Measurements from ENCODE around the gene TRAP1.

Gene TRAP1

GRCh38 chr16:3713587-3714242, 3.6 kb downstream of the TRAP1 start:
- TF ChIP-seq GATA1 (IDR thresholded peaks at IDR 0.05; ENCODE audit: low read depth, low read length) (no peak), POLR2A (IDR thresholded peaks at IDR 0.05; ENCODE audit: low read length) (no peak)
- no peak for DNase-seq

GRCh38 chr16:3712861-3713372, 4.4 kb downstream of the TRAP1 start:
- DNase-seq: no peak
- TF ChIP-seq GATA1 (IDR thresholded peaks at IDR 0.05; ENCODE audit: low read depth, low read length) (no peak), POLR2A (IDR thresholded peaks at IDR 0.05; ENCODE audit: low read length) (no peak)

DNA sequence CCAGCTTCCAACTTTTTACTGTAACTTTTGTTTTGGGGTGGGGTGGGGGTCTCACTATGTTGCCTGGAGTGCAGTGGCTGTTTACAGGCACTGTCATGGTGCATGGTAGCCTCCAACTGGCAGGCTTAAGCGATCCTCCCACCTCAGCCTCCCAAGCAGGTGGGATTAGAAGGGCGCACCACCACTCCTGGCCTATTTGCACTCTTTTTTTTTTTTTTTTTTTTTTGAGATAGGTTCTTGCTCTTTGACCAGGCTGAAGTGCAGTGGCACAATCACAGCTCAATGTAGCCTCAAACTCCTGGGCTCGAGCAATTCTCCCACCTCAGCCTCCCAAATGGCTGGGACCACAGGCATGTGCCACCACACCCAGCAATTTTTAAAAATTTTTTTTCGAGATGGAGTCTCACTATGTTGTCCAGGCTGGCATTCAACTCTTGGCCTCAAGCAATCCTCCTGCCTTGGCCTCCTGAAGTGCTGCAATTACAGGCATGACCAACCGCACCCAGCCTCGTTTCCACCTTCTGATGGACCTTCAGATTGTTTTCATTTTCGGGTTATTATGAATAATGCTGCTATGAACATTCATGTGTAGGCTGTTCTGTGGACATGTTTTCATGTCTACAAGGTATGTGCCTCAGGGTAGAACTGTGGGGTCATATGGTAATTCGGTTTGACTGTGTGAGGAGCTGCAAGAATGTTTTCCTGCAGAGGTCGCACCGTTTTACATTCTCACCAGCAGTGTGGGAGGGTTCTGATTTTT, 10.9 kb downstream of the TRAP1 start:
- DNase-seq: no peak
- no peak for TF ChIP-seq GATA1 (IDR thresholded peaks at IDR 0.05; ENCODE audit: low read depth, low read length)
- TF ChIP-seq POLR2A (IDR thresholded peaks at IDR 0.05; ENCODE audit: low read length): no peak

DNA sequence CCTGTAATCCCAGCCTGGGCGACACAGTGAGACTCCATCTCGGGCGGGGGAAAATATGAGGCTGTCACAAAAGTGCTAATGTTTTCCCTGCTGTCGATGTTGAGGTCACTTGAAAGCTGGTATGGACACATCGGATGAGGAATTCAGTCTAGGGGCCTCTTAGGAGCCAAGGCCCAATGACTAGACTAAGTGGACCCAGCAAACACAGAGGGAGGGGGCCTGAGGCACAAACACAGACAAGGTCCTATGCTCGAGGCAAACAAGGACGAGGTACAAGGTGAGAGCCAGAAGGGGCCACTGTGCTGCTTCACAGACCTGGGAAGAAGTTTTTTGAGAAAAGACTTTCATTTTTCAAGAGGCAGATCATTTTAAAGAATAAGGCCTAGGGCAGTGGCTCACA, 15.2 kb downstream of the TRAP1 start:
- no peak for TF ChIP-seq POLR2A (IDR thresholded peaks at IDR 0.05; ENCODE audit: low read length)
- no peak for TF ChIP-seq GATA1 (IDR thresholded peaks at IDR 0.05; ENCODE audit: low read depth, low read length)

GRCh38 chr16:3701531-3701930, 15.8 kb downstream of the TRAP1 start:
- DNase-seq: no peak

More for the DNA sequence above, 15.2 kb downstream of the TRAP1 start:
- no peak for DNase-seq

GRCh38 chr16:3698941-3699340, 18.4 kb downstream of the TRAP1 start:
- DNase-seq: no peak
- TF ChIP-seq GATA1 (IDR thresholded peaks at IDR 0.05; ENCODE audit: low read depth, low read length) (no peak), POLR2A (IDR thresholded peaks at IDR 0.05; ENCODE audit: low read length) (no peak)

More at GRCh38 chr16:3701531-3701930, 15.8 kb downstream of the TRAP1 start:
- no peak for TF ChIP-seq GATA1 (IDR thresholded peaks at IDR 0.05; ENCODE audit: low read depth, low read length)
- TF ChIP-seq POLR2A (IDR thresholded peaks at IDR 0.05; ENCODE audit: low read length): no peak

- no peak for TF ChIP-seq GATA1 (IDR thresholded peaks at IDR 0.05; ENCODE audit: low read depth, low read length)
- TF ChIP-seq POLR2A (IDR thresholded peaks at IDR 0.05; ENCODE audit: low read length): no peak
- peak; percentile 91 to 92 for DNase-seq
Observed at GRCh38 chr16:3696425-3697218, 20.7 kb downstream of the TRAP1 start.

DNA sequence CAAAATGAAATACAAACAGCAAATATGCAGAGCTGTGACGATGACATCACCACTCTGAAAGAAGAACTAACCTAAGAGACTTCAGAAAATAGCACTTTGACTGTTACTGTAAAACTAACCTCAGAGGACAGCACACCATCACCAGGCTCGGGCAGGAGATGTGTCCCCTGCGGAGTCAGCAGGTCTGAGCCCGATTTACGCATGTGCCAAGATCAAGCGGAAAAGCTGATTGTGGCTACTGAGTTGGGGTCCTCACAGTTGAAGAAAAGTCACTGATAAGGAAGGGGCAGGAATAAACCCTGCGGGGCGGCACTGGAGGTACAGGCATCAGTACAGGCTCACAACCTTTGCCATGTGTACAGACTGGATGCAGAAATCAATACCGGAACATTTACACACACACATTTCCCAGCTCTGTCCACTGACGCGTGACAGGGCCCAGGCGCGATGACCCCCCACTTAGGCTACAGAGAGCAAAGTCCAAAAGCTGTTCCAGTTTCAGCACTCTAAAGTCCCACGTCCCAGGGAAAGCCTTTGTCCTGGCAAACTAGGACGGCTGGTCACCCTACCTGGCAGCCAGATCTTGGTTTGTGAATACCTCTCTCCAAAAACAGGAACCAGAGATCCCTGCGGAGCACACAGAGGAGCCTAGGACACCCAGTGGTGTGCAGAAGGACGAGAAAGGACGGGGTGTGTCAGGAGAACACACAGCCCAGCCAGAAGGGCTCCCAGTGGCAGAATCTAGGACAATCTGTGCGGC, 21.5 kb downstream of the TRAP1 start:
- TF ChIP-seq POLR2A (IDR thresholded peaks at IDR 0.05; ENCODE audit: low read length) (no peak), GATA1 (IDR thresholded peaks at IDR 0.05; ENCODE audit: low read depth, low read length) (no peak)
- DNase-seq: peak in 1 of 2 experiments; percentile 21

GRCh38 chr16:3694051-3694450, 23.3 kb downstream of the TRAP1 start:
- TF ChIP-seq POLR2A (IDR thresholded peaks at IDR 0.05; ENCODE audit: low read length) (no peak), GATA1 (IDR thresholded peaks at IDR 0.05; ENCODE audit: low read depth, low read length) (no peak)
- no peak for DNase-seq

DNA sequence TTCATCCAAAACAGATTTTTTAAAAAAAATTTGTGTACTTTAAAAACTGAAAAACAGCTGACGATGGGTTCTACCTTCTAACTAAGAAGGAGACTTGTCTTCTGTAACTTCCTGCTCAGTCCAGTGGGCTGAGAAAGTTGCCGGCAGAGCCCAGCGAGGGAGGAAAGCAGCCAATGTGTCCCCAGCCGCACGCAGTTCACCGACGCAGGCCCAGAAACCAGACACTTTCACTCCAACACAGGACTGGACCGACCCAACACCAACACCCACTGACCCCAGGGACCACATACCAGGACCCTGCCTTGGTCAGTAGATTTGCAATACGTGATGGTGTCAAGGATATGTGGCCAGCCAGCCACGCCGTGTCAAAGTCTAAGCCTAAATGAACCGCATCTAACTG, 25.6 kb downstream of the TRAP1 start:
- no peak for TF ChIP-seq POLR2A (IDR thresholded peaks at IDR 0.05; ENCODE audit: low read length)
- TF ChIP-seq GATA1 (IDR thresholded peaks at IDR 0.05; ENCODE audit: low read depth, low read length): no peak
- DNase-seq: no peak

DNA sequence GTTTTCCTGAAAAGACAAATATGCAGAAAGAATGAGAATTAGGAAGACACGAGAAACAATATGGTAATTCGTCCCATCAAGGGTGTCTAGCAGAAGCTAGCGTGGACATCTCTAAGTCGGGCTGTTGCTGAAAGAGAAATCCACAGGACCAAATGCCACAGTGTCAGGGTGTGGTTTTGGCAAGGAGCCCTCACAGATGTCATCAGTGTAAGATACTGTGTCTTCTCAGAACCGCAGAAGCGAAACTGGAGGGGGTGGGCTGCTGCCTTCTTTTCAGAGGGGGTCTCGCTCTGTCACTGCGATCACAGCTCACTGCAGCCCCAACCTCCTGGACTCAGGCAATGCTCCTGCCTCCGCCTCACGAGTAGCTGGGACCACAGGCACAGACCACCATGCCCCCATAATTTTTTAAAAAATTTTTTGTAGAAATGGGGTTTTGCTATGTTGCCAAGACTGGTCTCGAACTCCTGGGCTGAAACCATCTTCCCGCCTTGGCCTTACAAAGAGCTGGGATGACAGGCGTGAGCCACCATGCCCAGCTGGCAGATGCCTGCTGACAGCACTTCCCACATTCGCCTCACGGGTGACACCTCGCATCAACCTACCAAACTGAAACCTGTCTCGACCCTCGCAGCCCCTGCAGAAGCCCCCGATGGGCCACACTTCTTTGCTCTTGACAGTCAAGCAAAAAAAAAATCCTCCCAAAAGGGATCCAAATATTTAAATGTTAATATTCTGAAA, 26.2 kb downstream of the TRAP1 start:
- TF ChIP-seq POLR2A (IDR thresholded peaks at IDR 0.05; ENCODE audit: low read length) (no peak), GATA1 (IDR thresholded peaks at IDR 0.05; ENCODE audit: low read depth, low read length) (no peak)
- peak; percentile 69 to 78 for DNase-seq

DNA sequence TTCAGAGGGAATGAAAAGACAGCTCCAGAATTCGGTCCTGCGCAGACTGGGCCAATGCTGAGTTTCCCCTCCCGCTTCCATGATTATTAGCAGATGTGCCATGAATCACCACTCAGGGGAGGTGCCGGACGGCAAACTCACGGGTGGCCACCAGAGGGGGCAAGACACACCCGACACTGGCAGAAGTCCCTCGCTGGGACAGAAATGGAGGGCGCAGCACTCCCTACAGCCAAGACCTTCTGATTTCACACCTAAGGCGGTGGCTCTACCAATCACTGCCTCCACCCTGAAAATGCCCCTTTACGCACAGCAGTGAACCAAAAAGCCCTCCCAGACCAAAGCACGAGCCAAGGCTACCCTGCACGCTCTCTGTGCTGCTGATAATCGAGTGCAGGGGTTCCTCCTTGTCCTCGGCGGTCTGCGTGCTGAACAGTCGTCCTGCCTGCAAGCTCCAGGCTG, 26.8 kb downstream of the TRAP1 start:
- DNase-seq: peak; percentile 86 to 93
- TF ChIP-seq POLR2A (IDR thresholded peaks at IDR 0.05; ENCODE audit: low read length) (no peak), GATA1 (IDR thresholded peaks at IDR 0.05; ENCODE audit: low read depth, low read length) (no peak)

All from erythroblast (primary cell).